ENCODE measurements around the gene CTDSP2. TPM values are rescaled to one million over a fixed set of nuclear protein-coding genes. Genes with fewer than 3 reads are reported as not detected.
"Not testable (repeated sequence)": the region's sequence is repeated elsewhere in the genome, so short reads cannot be mapped to it uniquely, and the experiment has no call there.

CTDSP2 gene
- polyA plus RNA-seq, 2 of the 4 experiments (the other 2 are of a cell fraction), result 31.3 to 87.7 TPM

DNA sequence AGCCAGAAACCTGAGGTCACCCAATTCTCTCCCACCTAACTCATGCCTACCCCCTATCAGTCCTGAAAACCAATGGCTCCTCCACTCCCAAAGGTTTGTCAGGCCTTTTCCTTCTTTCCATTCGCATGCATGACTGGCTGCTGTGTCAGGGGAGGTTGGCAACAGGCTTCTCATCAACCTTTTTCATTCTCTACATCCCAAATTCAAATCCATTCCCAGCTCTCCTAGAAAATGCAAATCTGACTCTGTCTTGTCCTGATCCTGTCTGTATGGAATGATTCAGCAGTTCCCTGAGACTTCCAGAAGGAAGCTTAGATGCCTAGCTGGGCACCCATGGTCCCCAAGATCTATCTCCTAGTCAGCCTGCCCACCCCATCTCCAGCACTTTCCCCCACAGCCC lies 5.0 kb upstream of the CTDSP2 start:
- no peak for TF ChIP-seq ZFP36 (IDR thresholded peaks at IDR 0.05; ENCODE audit: borderline replicate concordance, partially characterized antibody)
- peak; percentile 4 for TF ChIP-seq MAFK (IDR thresholded peaks at IDR 0.05; ENCODE audit: partially characterized antibody)
- Histone ChIP-seq H3K4me2 (peak overlapping the region; percentile 13; the same call in 1 of the 3 replicates), H3K27ac (peak overlapping the region; percentile 12 to 68; a peak in 5 of 6 replicates), H3K4me1 (peaks cover 11% of the 10 kb centered on the region; the same call in 1 of the 3 replicates), H3K4me3 (no peak overlapping the region), H3K9me3 (no peaks in the 10 kb centered on the region)
- DNase-seq (ENCODE audit: low read depth in 1 of 2, low spot score in 1 of 2), result no peak
- ATAC-seq, result no peak
- WGBS (ENCODE audit: missing lambda C conversion rate), result 77% methylated on average over 1 of the region's 1 CpG
- no peak for FAIRE-seq
- CTCF ChIA-PET, result interaction anchor here (0.6 to 12.2 kb wide), 6 partner anchors 14 to 342 kb away, joined by 3 to 122 read pairs (median 4); partner anchors contain the start of gene TSFM
- POLR2A ChIA-PET, result interaction anchor here (1.1 to 1.8 kb wide), 2 partner anchors 14 to 39 kb away, joined by 3 to 9 read pairs; no protein-coding TSS in a partner anchor

DNA sequence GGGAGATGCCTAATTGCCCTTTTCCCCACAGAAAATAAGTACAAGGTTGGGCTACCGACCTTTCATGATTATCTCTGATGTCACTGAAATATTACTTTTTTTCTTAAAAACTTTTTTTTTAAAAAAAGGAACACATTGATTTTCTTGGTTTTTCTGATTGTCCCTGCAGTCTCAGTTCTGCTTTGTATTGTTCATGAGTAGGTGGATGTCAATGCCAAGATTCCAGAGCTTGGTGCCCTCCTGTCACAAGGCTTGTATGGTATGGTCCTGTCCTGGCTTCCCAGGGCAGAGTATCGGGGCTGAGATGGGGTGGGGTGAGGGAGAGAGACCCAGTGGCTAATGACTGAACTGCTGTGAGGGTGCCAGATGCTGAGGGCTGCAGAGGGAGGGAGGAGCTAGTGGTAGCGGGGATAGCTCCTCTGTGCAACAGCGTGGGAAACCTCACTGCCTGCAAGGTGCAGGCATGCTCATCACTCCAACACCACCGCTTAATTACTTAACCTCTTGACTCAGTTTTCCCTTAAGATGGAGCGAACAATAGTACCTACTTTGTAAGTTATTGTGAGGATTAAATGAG lies 4.4 kb upstream of the CTDSP2 start:
- POLR2A ChIA-PET, result interaction anchor here (1.0 to 1.1 kb wide), 2 partner anchors 14 to 39 kb away, joined by 3 to 5 read pairs; no protein-coding TSS in a partner anchor
- H3K27ac ChIP-seq, result no peak overlapping the region
- ATAC-seq, result no peak
- CTCF ChIA-PET, result interaction anchor here (0.6 to 12.2 kb wide), 7 partner anchors 14 to 343 kb away, joined by 3 to 122 read pairs (median 4); partner anchors contain the start of gene TSFM
- no peak for DNase-seq (ENCODE audit: low read depth in 1 of 2, low spot score in 1 of 2)
- TF ChIP-seq ESRRA (IDR thresholded peaks at IDR 0.05; ENCODE audit: borderline replicate concordance, low read length) (no peak), CHD4 (IDR thresholded peaks at IDR 0.05; ENCODE audit: borderline replicate concordance) (no peak), ZC3H11A (IDR thresholded peaks at IDR 0.05) (no peak)
- no peak for FAIRE-seq
- H3K4me3 ChIP-seq, result no peak overlapping the region
- H3K4me2 ChIP-seq, result no peak overlapping the region
- WGBS (ENCODE audit: missing lambda C conversion rate), result 83% methylated on average over 6 of the region's 6 CpGs
- H3K4me1 ChIP-seq, result peaks cover 11% of the 10 kb centered on the region; the same call in 1 of the 3 replicates
- no peaks in the 10 kb centered on the region for H3K9me3 ChIP-seq

- H3K4me2 ChIP-seq; FAIRE-seq; DNase-seq (ENCODE audit: low read depth in 1 of 2, low spot score in 1 of 2); ATAC-seq; H3K27ac ChIP-seq; H3K9me3 ChIP-seq; H3K4me3 ChIP-seq; POLR2A ChIA-PET: not testable (repeated sequence)
- H3K4me1 ChIP-seq, result peaks cover 14% of the 10 kb centered on the region
- CTCF ChIA-PET, result interaction anchor here (0.9 to 12.2 kb wide), 3 partner anchors 17 to 56 kb away, joined by 3 to 122 read pairs (median 12); no protein-coding TSS in a partner anchor
- 89% methylated on average over 3 of the region's 3 CpGs for WGBS (ENCODE audit: missing lambda C conversion rate)
Measured at GRCh38 chr12:57849447-57849846, 2.9 kb upstream of the CTDSP2 start.

- ChIA-PET CTCF (interaction anchor here (0.9 to 12.2 kb wide), 3 partner anchors 17 to 57 kb away, joined by 3 to 122 read pairs (median 12); no protein-coding TSS in a partner anchor), POLR2A (interaction anchor here (5.4 kb wide), 1 partner anchor 46 kb away, joined by 77 read pairs; no protein-coding TSS in a partner anchor)
- WGBS (ENCODE audit: missing lambda C conversion rate), result 91% methylated on average over 2 of the region's 2 CpGs
- no peak overlapping the region for H3K4me3 ChIP-seq
- H3K4me2 ChIP-seq, result no peak overlapping the region
- no peaks in the 10 kb centered on the region for H3K9me3 ChIP-seq
- FAIRE-seq, result no peak
- peaks cover 18% of the 10 kb centered on the region for H3K4me1 ChIP-seq
- no peak for DNase-seq (ENCODE audit: low read depth in 1 of 2, low spot score in 1 of 2)
- no peak for ATAC-seq
- no peak overlapping the region for H3K27ac ChIP-seq
- TF ChIP-seq NR3C1 (IDR thresholded peaks at IDR 0.05) (no peak), EHF (CRISPR knock-in tag; IDR thresholded peaks at IDR 0.05) (no peak), BCL3 (IDR thresholded peaks at IDR 0.05) (no peak), NPAS2 (CRISPR knock-in tag; IDR thresholded peaks at IDR 0.05; ENCODE audit: borderline replicate concordance) (no peak), CTCF (IDR thresholded peaks at IDR 0.05) (no peak), HOXB13 (CRISPR knock-in tag; IDR thresholded peaks at IDR 0.05; ENCODE audit: low read depth) (no peak), FOSB (CRISPR knock-in tag; IDR thresholded peaks at IDR 0.05) (no peak), EHMT2 (IDR thresholded peaks at IDR 0.05; ENCODE audit: low read depth) (no peak), E2F6 (IDR thresholded peaks at IDR 0.05; ENCODE audit: borderline replicate concordance, low read depth) (no peak), HOXB5 (CRISPR knock-in tag; IDR thresholded peaks at IDR 0.05) (no peak), ZNF302 (CRISPR knock-in tag; IDR thresholded peaks at IDR 0.05) (no peak)
- TF ChIP-seq, protein P1, sequence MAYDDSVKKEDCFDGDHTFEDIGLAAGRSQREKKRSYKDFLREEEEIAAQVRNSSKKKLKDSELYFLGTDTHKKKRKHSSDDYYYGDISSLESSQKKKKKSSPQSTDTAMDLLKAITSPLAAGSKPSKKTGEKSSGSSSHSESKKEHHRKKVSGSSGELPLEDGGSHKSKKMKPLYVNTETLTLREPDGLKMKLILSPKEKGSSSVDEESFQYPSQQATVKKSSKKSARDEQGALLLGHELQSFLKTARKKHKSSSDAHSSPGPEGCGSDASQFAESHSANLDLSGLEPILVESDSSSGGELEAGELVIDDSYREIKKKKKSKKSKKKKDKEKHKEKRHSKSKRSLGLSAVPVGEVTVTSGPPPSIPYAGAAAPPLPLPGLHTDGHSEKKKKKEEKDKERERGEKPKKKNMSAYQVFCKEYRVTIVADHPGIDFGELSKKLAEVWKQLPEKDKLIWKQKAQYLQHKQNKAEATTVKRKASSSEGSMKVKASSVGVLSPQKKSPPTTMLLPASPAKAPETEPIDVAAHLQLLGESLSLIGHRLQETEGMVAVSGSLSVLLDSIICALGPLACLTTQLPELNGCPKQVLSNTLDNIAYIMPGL (CRISPR knock-in tag; IDR thresholded peaks at IDR 0.05; ENCODE audit: borderline replicate concordance), result no peak
- TF ChIP-seq, protein P2, sequence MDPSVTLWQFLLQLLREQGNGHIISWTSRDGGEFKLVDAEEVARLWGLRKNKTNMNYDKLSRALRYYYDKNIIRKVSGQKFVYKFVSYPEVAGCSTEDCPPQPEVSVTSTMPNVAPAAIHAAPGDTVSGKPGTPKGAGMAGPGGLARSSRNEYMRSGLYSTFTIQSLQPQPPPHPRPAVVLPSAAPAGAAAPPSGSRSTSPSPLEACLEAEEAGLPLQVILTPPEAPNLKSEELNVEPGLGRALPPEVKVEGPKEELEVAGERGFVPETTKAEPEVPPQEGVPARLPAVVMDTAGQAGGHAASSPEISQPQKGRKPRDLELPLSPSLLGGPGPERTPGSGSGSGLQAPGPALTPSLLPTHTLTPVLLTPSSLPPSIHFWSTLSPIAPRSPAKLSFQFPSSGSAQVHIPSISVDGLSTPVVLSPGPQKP (IDR thresholded peaks at IDR 0.05; ENCODE audit: low read depth, low read length), result no peak
Measured at GRCh38 chr12:57849035-57849434, 2.5 kb upstream of the CTDSP2 start.
